Hepatic stellate cell (primary cell): Measurements from ENCODE around the gene ARAP1.

ENCODE experiments used
- DNase-seq: peaks from one replicate; pipeline ENCODE4 v3.0.0; 2011; ENCODE audit warnings: low spot score

The ARAP1 gene

DNA sequence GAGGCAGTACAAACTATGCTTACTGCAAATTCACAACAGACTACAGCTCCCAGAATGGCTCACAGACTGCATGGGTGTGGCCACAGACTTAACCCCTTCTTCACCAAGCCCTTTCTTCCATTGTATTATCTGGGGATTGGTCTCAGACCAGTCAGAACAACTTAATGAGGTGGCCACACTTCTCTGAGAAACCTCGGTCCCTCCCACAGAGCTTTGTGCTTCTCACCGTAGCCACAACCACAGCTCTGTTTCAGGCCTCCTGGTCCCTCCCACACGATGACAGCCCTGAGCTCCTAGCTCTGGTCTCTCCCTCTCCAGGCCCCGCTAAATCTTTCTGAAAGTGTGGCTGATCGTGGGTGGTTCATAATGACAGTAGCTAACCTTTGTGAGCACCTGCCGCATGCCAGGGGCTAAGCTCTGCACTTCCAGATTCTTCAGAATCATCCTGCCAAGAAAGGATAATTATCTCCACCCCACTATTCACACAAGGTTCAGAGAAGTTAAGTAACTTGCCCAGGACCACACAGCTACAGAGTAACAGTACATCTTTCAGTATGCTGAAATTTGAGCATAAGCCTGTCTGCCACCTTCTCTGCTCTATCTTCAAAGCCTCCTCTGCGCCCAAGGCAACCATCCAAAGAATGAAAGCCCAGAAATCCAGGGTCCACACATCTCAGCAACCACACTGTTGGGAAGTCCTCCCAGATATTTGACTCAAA is 83.4 kb downstream of the ARAP1 start:
- no peak for DNase-seq

DNA sequence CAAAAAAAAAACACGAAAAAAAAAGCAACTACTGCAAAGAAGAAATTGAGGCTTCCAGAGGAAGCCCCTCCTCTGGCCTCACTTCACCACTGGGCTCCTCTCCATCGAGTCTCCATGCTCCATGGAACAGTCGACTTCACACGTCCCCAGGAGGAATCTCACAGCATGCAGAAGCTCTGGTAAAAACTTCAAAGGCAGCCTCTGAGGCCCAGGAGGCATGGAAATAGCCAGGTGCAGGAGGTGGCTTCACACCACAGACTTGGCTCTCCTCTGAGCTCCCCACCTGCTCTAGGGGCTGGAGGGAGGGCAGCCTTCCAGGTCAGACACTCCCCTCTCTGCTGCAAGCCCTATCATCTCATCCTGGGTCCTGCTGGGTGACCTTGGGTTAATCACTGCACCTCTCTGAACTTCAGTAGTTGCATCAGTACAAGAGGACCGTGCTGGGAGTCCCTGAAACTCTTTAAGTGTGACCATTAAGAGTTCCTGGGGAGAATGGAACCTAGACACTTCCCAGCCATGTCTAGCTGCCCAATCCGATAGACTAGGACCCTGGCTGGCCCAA is 86.2 kb downstream of the ARAP1 start:
- DNase-seq = no peak

DNA sequence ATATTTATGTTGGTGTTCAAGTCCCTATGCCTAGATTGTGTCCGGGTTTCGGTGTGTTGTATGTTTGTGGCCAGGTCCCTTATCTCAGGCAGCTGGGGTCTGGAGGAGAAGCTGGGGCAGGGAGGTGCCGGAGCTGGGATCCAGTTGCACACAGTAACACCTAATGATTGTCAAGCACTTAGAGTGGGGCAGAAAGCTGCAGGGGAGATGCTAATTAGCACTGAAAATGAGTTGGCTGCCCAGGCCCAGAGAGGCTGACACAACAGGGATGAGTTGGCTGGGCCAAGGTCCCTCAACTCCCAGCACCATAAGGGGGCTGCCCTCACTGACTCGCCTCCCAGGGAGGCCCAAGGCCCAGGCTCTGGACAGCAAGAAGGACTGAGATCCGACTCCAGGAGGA is 90.2 kb downstream of the ARAP1 start:
- DNase-seq = no peak

DNA sequence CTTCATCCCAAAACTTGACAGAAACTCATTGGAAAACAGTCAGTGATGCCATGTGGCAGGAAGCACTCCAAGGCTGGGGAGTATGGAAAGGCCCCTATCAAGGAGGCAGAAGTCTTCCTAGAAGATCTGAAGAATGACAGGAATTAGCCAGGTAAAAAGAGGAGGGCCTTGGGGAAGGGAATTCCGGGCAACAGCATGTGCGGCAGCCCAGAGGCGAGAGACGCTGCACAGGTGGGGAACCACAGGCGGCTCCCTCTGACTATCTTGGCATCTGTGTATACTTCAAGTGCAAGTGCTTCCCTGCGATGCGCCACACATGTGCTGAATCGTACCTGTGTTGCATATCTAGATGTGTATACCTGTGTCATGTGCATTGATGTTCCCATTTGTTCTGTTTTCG is 90.7 kb downstream of the ARAP1 start:
- DNase-seq = no peak

DNA sequence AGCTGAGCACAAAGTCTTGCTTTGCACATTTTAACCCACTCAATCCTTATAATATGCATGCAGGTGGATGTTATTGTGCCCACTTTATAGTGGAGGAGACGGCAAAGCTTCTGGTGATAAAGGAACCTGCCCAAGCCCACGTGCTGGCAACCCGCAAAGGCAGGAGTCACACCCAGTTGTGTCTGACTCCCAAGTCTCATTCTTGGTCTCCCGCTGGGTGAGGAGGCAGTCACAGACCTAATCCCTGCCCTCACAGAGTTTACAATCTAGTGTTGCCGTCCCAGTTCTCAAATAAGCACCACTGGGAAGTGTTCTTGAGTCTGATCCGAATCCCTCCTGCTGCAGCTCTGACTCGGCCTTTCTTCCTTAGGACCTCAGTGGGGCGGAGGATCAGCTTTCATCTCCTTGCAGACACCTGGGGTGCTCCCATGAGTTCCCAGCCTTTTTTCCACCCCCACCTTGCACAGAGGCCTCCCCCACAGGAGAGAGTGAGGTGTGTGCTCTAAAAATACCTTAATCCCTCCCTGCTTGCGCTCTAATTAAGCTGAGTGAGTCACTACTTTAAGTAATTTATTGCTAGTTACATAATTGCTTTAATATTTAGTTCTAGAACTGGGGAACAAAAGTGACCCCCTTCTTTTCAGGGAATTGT is 93.1 kb downstream of the ARAP1 start:
- no peak for DNase-seq

DNA sequence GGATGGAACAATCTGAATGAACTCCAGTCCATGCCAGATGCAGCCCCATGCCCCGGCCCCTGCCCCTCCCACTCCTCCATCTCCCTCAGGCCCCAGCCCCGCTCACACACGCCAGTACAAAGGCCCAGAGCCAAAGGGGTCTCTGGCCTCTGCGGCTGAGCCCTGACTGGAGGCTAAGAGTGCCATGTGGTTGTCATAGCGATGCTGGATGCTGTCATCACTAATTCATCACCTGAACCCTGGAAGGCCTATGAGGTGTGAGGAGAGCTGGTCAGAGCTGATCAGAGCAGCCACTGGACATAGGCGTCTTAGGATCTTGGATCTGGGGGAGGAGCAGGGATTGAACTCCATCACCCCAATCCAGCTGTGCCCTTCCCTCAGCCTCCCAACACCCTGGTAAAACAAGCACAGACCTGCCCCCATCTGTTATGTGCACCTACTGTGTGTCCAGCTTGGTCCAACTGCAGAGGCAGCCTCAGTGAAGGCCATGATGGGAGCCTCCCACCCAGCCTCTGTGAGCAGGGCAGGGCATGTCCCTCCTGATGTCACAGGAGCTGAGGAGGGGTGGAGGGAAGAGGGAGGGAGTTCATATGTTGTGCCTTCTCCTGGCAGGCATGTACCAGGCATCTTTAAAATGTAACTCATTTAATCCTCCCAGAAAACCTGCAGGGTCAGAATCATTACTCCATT is 94.7 kb downstream of the ARAP1 start:
- no peak for DNase-seq

DNA sequence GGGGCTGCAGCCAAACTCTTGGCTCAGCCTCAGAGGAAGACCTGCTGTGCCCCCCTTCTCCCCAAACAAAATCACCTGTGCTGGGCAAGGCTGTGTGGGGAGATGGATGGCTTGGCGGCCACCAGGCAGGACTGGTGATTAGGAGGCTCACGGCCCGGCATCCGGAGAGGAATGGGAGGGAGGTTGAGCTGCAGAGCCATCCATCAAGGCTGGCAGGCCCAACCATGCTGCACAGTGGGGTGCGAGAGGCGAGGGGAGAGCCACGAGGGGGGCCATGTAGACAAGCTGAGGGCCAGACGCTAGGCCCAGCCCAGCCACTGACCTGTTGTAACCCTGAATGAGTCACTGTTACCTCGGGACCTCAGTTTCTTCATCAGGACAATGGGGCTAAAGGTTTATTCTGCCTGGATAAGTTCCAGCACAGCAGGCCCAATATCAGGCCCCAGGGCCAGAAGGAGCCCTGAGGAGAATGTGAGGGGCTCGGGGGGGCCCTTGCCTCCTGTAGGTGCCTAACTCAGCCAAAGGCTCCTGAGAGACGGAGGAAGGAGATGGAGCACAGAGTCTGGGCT is 96.2 kb downstream of the ARAP1 start:
- no peak for DNase-seq

DNA sequence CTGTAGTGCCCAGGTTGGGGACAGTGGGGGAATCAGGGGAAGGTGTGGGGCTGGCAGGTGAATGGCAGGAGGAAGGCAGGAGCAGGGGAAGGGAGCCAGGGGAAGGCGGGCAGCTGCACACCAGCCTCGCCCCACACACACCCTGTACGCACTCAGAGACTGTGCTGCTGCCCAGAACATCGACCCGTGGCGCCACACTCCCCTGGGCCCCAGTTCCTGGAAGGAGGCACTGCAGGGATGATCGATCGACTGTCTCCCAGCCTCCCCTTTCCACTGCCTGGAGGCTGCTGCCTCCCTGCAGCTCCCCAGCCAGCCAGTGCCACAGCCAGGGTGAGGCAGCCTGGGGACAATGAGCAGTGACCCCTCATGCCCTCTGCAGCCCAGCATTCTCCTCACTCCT is 97.2 kb downstream of the ARAP1 start:
- no peak for DNase-seq

DNA sequence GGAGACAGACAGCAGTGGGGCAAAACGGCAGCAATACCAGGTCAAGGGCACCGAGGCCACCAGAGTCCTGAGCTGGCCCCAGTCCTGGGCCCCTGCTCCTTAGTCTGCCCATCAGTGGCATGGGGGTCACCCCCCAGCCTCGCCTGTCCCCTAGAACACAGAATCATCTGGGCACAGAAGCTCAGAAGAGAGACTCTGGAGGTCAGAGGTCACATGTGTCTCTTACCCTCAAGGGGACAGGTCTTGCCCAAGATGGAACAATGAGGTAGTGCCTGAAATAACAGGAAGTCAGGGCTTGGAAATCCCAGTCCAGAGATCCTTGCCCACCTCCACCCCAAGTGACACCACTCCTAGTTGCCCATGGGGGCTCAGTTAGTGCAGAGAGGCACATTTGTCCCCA is 98.6 kb downstream of the ARAP1 start:
- no peak for DNase-seq

DNA sequence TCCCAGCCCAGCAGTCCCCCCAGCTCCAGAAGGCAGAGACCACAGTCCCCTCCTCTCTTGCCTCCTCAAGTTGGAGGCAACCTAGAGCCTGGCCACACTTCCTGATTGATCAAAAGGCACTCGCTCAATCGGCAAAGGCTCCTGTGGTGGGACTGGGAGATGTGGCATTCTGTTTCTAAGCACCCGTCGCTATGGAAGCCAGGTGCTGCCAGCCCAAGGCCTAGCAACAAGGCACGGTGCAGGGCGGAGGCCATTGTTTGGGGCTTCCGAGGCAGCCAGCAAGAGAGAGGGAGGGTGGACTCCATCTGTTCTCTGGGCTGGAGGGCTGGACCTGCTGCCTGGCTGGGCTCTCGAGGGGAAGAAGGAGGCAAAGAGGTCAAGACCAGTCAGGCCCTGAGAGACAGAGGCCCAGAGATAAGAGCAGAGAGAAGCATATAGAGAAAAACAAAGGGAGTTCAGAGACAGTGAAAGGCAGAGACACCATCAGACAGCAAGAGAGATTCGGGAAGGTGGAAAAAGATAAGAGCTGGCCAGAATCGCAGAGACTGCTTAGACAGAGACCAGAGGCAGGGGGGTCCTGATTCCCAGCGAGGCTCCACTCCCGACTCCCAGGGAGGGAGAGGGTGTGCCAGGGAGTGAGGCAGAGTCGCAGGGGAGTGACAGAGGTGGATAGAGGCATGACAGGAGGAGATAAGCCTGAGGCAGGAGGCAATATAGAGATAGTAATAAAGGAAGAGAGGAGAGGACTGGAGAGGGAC is 99.2 kb downstream of the ARAP1 start:
- no peak for DNase-seq

DNA sequence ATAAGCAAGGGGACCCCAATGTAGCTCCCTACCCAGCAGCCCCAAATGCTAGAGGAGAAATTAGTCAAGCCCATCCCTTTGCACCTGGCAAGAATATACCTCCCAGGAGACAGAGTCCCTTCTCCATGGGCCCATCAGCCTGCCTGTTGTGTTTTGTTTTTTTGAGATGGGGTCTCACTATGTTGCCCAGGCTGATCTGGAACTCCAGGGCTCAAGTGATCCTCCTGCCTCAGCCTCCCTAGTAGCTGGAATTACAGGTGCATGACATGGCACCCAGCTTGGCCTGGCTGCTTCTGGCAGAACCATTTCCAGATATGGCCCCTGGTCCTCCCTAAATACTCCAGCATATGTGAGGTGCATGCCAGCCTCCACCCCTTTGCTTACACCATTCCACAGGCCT is 100.1 kb downstream of the ARAP1 start:
- no peak for DNase-seq

DNA sequence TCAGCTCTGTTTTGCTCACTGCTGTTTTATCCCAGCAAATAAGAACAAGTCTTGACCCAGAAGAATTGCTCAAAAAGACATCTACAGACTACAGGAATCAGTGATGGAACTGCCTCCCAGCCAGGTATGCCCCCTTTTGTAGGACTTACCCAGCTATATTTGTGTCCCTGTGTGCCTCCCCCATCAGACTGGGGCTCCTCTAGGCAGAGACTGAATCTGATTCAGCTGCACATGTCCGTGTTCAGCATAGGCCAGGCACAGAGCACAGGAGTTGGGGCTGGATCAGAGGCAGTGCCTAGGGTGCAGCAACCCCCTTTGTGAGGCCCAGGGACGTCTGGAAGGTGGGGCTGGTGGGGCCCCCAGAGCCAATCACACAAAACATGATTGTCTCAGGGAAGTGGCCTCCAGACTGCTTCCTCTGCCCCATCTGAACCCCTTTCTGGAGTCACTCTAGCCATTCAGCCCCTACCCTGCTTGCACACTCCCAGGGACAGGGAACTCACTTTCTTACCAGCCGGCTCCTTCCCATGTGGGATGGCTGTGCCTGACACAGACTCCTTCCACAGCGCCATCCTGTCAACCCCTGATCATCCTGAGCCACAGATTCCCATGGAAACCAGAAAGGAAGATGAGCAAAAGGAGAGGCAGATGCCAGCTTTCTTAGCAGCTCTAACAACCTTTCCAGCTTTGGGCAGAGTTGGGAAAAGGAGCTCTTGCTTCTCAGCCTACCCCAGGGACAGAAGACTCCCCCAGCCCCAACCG is 102.8 kb downstream of the ARAP1 start:
- DNase-seq = no peak

DNA sequence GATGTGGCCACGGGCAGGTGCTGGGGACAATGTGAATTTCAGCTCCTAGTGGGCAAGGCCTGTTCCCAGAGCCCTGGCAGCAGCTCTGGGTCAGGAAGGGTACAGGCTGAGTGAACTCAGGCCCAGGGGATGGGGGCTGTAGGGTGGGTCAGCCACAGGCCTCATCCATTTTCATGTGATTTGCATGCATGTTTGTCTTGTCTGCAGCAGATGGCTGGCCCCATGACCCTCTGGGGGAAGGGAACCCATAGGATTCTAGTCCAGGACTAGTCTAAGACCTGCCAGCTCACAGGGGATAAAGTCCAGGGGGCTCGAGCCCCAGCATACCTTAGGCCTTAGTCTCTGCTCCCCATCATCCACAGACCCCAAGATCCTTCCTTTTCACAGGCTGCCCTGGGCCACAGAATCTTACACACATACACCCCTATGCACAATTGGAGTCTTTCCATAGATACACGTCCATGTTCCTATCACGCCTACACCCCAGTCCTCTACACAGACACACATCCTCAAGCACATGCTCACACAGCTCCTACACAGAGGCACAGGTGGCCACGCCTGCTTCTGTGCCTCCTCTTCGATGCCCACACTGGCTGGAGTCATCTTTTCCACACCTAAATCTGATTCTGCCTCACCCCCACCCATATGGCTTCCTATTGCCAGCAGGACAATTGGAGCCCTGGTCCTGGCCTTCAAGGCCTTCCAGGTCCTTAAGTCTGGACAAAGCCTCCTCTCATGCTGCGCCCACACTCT is 103.6 kb downstream of the ARAP1 start:
- DNase-seq = no peak

DNA sequence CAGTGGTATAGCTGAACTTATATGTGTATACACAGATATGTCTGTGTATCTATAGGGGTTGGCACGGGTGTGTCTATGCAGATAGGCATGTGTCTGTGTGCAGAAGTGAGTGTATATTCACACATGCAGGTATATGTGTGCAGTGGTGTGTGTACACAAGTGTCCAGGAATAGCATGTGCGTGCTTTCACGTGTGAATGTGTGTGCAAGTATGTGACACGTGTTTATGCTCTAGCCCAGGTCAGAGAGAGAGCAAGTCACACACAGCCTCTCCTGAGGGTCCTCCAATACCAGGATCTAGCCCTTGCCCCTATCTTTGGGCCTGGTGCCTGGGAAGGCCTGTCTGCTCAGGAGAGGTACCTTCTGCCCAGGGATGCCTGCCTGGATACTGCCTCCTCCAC is 104.3 kb downstream of the ARAP1 start:
- DNase-seq = no peak

DNA sequence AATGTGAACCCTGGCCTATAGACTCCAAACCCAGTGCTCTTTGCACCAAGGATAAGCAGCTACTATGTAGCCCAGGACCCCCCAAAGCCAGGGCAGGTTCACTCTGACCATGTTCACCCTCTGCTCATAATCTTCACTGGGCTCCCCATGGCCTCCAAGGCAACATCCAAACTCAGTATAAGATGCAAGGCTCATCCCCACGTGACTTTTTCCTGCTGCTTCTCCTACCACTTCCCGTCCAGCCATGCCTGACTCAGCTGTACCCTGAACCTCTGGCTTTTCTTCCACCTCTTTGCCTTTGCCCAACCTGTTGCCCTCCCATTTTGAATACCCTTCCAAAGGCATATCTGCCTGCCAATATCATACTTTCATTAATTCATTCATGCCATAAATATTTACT is 105.7 kb downstream of the ARAP1 start:
- DNase-seq = no peak

DNA sequence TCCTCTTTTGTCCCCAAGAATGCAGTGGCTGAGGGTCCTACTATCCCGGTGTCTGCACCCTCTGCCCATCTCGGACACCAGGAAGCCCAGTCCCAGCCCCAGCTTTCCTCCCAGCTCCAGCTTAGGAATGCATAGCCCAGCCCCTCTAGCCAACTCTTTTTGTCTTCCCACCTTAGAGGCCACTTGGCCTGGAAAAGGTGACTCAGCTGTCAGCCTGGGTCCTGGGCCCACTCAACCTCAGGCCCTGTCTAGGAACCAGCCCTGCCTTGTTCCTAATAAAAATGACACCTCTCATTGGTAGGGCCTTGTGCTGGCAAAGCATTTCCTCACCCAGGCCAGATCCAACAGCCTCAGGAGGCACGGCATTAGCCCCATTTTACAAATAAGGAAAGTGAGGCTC is 106.2 kb downstream of the ARAP1 start:
- no peak for DNase-seq

DNA sequence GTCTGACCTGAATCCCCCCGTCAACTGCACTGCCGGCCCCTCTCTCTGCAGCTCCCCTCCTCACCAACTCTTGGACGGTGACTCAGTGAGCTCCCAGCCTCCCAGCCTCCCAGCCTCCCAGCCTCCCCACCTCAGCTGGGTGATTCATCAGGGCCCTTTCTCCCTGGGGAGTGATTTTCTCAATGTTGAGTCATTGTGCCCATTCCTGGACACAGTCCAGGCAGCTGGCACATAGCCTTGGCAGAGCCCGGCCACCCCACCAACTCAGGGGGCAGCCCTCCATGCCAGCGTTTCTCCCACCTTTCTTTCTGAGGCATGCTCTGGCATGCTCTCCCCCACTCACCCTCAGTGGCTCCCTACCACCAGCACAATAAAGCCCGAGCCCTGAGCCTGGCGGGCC is 108.7 kb downstream of the ARAP1 start:
- DNase-seq = peak; percentile 75

DNA sequence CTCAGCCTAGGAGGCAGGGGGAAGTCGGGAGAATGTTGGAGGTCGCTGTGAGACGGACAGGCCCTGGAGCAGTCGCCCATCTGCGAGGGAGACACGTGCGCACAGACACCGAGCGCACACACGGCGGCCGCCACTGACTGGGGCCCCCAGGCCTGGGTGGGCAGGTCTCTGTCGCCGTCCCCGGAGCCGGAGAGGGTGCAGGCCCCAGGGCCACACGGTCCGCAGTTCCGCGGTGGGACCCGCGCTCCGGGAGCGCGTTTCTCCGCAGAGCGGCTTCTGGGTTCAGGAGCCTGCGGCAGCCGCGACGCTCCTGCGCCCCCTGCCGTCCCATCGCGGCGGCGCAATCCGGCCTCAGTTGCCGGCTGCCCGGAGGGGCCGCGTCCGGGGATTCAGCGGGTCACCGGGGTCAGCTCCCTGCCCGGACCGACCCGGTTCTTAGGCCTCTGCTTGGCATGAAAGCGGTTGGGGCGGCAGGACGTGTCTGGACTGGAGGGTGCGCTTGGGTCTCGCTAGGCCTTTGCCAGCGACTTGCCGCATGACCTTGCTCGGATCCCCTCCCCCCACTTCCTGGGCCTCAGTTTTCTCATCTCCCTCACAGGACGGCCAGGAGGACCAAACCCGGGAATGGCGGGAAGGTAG is 109.2 kb downstream of the ARAP1 start:
- DNase-seq = peak; percentile 80

DNA sequence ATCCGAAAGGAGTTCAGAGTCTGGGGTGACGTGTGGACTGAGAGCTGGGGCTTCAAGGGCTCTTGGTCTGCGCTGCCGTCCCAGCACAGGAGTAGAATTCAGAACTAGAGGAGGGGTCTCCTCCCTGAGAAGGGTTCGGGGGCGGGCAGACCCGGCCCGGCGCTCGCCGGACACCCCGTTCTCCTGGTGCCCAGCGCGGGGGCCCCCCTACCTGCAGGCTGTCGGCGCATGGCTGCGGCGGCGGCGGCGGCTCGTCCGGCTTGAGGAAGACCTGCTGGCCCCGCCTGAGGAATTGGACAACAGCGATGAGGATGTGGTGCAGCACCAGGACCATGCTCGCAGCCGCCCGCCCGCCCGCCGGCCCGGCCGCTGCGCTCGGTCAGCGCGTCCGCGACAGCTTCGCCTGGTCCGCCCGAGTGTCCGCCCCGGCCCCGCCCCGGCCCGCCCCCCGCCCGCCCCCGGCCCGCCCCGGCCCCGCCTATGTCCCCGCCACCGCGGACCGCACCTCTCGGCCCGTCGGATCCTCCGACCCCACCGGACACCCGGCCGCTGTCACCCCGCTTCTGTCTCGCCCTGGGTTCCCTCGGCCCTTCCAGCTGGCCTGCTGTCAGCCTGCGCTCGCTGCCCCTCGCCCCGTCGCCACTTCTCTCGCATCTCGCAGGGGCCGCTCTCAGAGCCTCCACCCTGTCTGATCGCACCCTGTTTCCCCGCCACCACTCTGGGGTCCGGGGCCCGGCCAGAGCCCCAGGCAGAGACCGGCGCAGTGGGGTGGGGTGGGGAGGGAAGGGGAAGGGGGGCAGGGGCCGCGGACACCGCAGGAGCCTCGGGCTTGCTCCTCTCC is 109.9 kb downstream of the ARAP1 start:
- DNase-seq = peak; percentile 76
